ENCODE data around the gene UBE2Q1. TPM values are rescaled to one million over a fixed set of nuclear protein-coding genes. Genes with fewer than 3 reads are reported as not detected.

The UBE2Q1 gene
- 25.9 and 32.0 TPM in 2 replicates for total RNA-seq

- peak in 1 of 2 donors; percentile 53 for DNase-seq (ENCODE audit: low read depth in 2 of 2)
Observed at GRCh38 chr1:154557939-154558719, at the start of gene UBE2Q1. Gene UBE2Q1, minus strand, starts transcription at chr1:154558662. Its CDS starts 109 bp downstream, at chr1:154558553.

- peak; percentile 96 for DNase-seq (ENCODE audit: low read depth in 2 of 2)
Observed at GRCh38 chr1:154607609-154608396, 49.3 kb upstream of the UBE2Q1 start, which contains the start of gene ADAR. Gene ADAR, minus strand, starts transcription at chr1:154608186. Its CDS starts 180 bp downstream, at chr1:154608006.

DNA sequence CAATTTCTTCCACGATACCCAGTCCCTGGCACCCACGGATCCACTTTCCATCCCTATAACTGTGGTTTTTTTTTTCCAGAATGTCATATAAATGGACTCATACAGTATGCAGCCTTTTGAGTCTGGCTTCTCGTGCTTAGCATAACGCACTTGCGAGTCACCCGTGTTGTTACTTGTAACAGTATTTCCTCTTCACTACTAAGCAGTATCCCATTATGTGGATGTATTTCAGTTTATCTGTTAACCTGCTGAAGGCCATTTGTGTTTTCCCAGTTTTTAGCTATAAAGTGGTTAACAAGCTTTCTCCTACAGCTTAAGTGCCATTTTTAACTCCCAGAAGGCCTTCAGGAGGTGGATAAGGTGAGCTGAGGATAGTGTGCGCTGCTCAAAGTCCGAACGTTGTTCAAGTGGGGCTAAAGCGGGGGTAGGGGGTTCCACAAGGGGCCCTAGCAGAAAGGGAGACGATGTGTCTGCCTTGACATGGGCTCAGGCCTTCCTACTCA is 48.7 kb upstream of the UBE2Q1 start:
- peak in 1 of 2 donors; percentile 52 for DNase-seq (ENCODE audit: low read depth in 2 of 2)

GRCh38 chr1:154605534-154605933 is 47.1 kb upstream of the UBE2Q1 start:
- no peak for DNase-seq (ENCODE audit: low read depth in 2 of 2)

GRCh38 chr1:154603317-154603716 is 44.9 kb upstream of the UBE2Q1 start:
- no peak for DNase-seq (ENCODE audit: low read depth in 2 of 2)

DNA sequence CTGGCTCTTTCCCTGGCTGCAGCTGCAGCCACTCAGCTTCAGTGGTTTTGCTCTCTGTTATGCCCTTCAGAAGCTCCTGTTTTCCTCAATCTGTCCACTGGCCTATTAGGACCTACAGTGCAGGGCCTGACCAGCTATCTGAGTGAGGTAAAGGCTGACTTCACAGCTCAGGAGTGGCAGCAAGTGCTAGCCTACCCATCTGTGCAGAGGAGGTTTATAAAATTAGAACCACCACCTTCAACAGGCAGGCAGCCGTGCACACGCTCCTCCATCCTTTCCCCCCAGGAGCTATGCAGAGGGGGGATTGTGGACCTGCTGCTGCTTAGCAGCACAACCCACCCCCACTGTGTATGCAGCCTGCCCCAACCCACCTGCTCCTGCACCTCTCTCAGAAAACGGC is 41.2 kb upstream of the UBE2Q1 start:
- DNase-seq (ENCODE audit: low read depth in 2 of 2) = no peak

- DNase-seq (ENCODE audit: low read depth in 2 of 2) = peak in 1 of 2 donors; percentile 24
Observed at GRCh38 chr1:154598871-154599635, 40.6 kb upstream of the UBE2Q1 start.

DNA sequence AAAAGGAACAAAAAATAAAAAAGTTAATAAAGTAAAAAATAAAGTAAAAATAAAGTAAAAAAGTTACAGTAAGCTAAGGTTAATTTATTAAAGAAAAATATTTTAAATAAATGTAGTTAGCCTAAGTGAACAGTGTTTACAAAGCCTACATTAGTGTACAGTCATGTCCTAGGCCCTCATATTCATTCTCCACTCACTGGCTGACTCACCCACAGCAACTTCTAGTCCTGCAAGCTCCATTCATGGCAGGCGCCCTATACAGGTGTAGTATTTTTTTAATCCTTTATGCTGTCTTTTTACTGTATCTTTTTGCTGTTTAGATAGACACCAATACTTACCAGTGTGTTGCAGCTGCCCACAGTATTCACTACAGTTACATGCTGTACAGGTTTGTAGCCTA is 37.2 kb upstream of the UBE2Q1 start:
- DNase-seq (ENCODE audit: low read depth in 2 of 2) = no peak

DNA sequence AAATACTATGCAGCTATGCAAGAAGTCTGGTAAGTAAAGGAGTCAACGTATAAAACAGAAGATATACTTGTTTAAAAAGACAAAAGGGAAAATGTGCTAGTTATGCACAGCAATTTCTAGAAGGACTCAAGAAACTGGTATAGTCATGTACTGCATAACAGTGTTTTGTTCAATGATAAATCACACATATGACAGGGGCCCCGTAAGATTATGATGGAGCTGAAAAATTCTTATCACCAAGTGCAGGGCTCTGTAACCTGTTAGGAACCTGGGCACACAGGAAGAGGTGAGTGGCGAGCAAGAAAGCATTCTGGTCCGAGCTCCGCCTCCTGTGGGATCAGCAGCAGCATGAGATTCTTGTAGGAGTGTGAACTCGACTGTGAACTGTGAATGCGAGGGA is 36.3 kb upstream of the UBE2Q1 start:
- DNase-seq (ENCODE audit: low read depth in 2 of 2) = no peak

DNA sequence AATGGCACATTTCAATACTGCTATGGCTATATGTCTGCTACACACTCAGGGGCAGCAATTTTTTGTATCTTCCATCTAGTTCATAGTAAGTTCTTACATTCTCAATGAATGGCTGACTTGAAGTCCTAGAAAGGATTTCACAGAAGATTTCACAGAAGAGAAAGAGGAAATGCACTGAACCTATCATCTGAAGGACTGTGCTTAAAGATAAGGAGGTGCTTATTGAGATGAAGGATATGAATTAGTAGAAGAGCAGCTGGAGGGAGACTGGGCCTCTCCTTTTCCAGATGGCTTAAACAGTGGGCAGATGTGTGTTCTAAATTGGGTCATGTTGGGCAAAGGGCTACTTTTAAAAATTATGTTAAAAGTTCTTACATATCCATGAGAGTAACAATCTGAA is 34.9 kb upstream of the UBE2Q1 start:
- no peak for DNase-seq (ENCODE audit: low read depth in 2 of 2)

DNA sequence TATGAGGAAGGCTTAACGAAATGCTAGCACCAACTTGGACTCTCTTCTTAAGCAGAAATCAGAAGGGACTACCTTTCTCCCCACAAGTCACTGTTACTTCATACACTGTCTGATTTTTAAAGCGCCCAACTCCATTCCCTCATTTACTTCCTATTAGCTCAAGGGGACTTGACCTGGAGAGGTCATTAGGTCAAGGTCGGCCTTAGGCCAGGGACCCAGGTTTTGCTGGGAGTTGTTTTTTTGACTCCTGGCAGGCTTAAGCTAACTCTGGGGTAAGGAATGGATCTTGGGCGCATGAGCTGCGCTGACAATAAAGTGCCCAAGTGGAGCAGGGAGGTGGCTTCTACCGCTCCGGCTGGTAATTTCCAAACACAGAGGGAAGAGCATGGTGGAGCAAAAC is 32.7 kb upstream of the UBE2Q1 start:
- DNase-seq (ENCODE audit: low read depth in 2 of 2) = no peak

DNA sequence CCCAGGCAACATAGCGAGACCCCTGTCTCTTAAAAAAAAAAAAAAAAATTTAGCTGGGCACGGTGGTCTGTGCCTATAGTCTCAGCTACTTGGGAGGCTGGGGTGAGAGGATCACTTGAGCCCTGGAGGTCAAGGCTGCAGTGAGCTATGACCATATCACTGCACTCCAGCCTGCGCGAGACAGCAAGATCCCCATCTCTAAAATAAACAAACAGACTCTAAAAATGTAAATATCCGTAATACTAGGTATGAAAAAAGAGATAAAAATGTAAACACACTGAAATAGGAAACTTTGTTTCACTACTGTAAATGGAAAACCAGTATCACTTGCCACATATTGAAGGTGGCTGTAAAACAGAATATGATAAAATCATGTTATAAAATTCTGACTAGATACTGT is 32.3 kb upstream of the UBE2Q1 start:
- DNase-seq (ENCODE audit: low read depth in 2 of 2) = no peak

GRCh38 chr1:154589780-154590179 is 31.3 kb upstream of the UBE2Q1 start:
- no peak for DNase-seq (ENCODE audit: low read depth in 2 of 2)

DNA sequence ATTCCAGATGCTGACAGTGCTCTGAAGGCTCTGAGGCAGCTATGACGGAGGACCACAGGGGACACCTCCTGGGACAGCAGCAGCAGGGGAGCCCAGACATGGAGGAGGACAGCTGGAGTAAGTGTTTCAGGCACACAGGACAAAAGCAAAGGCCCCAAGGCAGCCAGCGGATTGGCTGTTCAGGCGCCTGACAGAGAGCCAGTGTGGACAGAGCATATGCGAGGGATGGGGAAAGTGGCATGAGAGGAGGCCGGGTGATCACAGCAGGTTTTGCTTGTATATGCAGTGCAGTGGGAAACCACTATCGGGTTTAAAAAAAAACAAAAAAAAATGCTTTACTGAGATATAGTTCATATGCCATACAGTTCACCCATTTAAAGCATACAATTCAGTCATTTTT is 28.2 kb upstream of the UBE2Q1 start:
- DNase-seq (ENCODE audit: low read depth in 2 of 2) = no peak

DNA sequence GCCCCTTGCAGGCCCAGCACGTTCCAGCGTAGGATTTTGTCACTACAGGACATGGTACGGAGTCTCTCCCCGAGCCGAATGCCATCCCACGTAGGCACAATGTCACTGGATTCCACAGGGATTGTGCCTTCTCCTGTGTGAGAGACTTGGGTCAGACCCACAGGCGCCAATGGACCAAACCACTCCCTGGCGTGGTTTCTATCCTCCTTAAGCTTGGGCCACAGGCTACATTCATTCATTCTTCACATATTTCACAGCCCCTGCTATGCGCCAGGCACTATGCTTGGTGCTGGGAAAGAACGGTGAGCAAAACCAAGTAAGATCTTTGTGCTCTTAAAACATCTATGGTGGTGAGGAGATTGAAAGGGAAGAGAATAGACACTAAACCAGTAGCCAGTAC is 27.8 kb upstream of the UBE2Q1 start:
- DNase-seq (ENCODE audit: low read depth in 2 of 2) = no peak

- peak; percentile 39 to 72 for DNase-seq (ENCODE audit: low read depth in 2 of 2)
Observed at GRCh38 chr1:154584267-154584994, 26.0 kb upstream of the UBE2Q1 start.

GRCh38 chr1:154583773-154584172 is 25.3 kb upstream of the UBE2Q1 start:
- DNase-seq (ENCODE audit: low read depth in 2 of 2) = peak in 1 of 2 donors; percentile 65

- no peak for DNase-seq (ENCODE audit: low read depth in 2 of 2)
Observed at GRCh38 chr1:154582885-154583284, 24.4 kb upstream of the UBE2Q1 start.

GRCh38 chr1:154581766-154582165 is 23.3 kb upstream of the UBE2Q1 start:
- no peak for DNase-seq (ENCODE audit: low read depth in 2 of 2)

GRCh38 chr1:154579374-154579773 is 20.9 kb upstream of the UBE2Q1 start:
- no peak for DNase-seq (ENCODE audit: low read depth in 2 of 2)

- DNase-seq (ENCODE audit: low read depth in 2 of 2) = no peak
Observed at GRCh38 chr1:154578058-154578418, 19.6 kb upstream of the UBE2Q1 start.

Measured in dermis microvascular lymphatic vessel endothelial cell (primary cell).